HepG2 (cell line): ENCODE results near the gene ZNF341. TPM values are rescaled to one million over a fixed set of nuclear protein-coding genes. Genes with fewer than 3 reads are reported as not detected.
A peak's percentile ranks its signal among the peaks of the same experiment; 100 is the strongest.

Experiments used
- EZH2 ChIP-seq: conservative IDR thresholded peaks from 2 replicates; pipeline ENCODE4 v1.6.1; 2012; ENCODE audit warnings: mild to moderate bottlenecking, low read depth, low read length, moderate library complexity
- FOXA3 ChIP-seq: IDR thresholded peaks from 2 replicates; pipeline ENCODE4 v1.6.1; 2016; ENCODE audit warnings: missing genetic modification reagents, missing compliant biosample characterization
- FOXK2 ChIP-seq: fragments of 450-650 bp; IDR thresholded peaks from 2 replicates; pipeline ENCODE4 v1.6.1; 2016
- GATA4 ChIP-seq: sonication (generic); IDR thresholded peaks from 2 replicates; pipeline ENCODE4 v1.6.1; 2016; ENCODE audit warnings: antibody characterized with exemption, low read depth, borderline replicate concordance
- GATAD2A ChIP-seq: IDR thresholded peaks from 2 replicates; pipeline ENCODE4 v1.6.1; 2016
- ISL2 ChIP-seq: sonication (generic); formaldehyde crosslinking; IDR thresholded peaks from 2 replicates; pipeline ENCODE4 v1.5.0; 2020; ENCODE audit warnings: missing genetic modification reagents
- JARID2 ChIP-seq: sonication (generic); formaldehyde crosslinking; IDR thresholded peaks from 2 replicates; pipeline ENCODE4 v1.8.1; 2023; ENCODE audit warnings: missing genetic modification reagents, inconsistent platforms; ENCODE audit not compliant: insufficient replicate concordance
- POLR2G ChIP-seq: fragments of 200-400 bp; formaldehyde crosslinking; IDR thresholded peaks from 2 replicates; pipeline ENCODE4 v1.6.1; 2018; ENCODE audit warnings: mild to moderate bottlenecking, low read depth, low read length, moderate library complexity
- RORA ChIP-seq: sonication (generic); formaldehyde crosslinking; IDR thresholded peaks from 2 replicates; pipeline ENCODE4 v1.5.0; 2020; ENCODE audit warnings: mild to moderate bottlenecking, missing genetic modification reagents, moderate library complexity
- TOPORS ChIP-seq: sonication (generic); formaldehyde crosslinking; IDR thresholded peaks from 2 replicates; pipeline ENCODE4 v1.8.0; 2023; ENCODE audit warnings: mild to moderate bottlenecking, missing genetic modification reagents
- XBP1 ChIP-seq: sonication (generic); formaldehyde crosslinking; IDR thresholded peaks from 2 replicates; pipeline ENCODE4 v1.5.0; 2020; ENCODE audit warnings: missing genetic modification reagents
- ZNF124 ChIP-seq: sonication (generic); formaldehyde crosslinking; IDR thresholded peaks from 2 replicates; pipeline ENCODE4 v1.4.0; 2020; ENCODE audit warnings: missing genetic modification reagents
- ZNF20 ChIP-seq: sonication (generic); formaldehyde crosslinking; IDR thresholded peaks from 2 replicates; pipeline ENCODE4 v1.4.0; 2020; ENCODE audit warnings: mild to moderate bottlenecking, moderate library complexity, missing genetic modification reagents
- ZNF274 ChIP-seq: sonication (generic); formaldehyde crosslinking; IDR thresholded peaks from 2 replicates; pipeline ENCODE4 v1.5.1; 2020; ENCODE audit warnings: mild to moderate bottlenecking, missing genetic modification reagents
- ZNF616 ChIP-seq: sonication (generic); formaldehyde crosslinking; IDR thresholded peaks from 2 replicates; pipeline ENCODE4 v1.5.0; 2020; ENCODE audit warnings: low read depth, mild to moderate bottlenecking, missing genetic modification reagents
- polyA plus RNA-seq, 8 experiments: library from polyadenylated mRNA; depleted of rRNA in 3 of 8; stranded (reverse) in 7 of 8; unstranded in 1 of 8; fragments of >200 nt; fragmentation: Illumina TruSeq in 4 of 8; extraction: Trizol in 4 of 8; gene quantifications; 2 replicates each; pipeline versions ENCODE4 v1.2.1 to v1.2.3, GENCODE V29; 2011 to 2016; ENCODE audit warnings: low read depth in 4 of 8, missing spikeins in 1 of 8, mixed read lengths in 1 of 8; ENCODE audit not compliant: insufficient read depth in 1 of 8
- total RNA-seq, 5 experiments: library from RNA; depleted of rRNA; stranded (reverse); fragments of >200 nt; fragmentation: Illumina TruSeq; extraction: Trizol; gene quantifications; 2 replicates each; pipeline ENCODE4 v1.2.3, GENCODE V29; 2016; ENCODE audit warnings: low read depth in 1 of 5
- TF ChIP-seq, protein P1 (sequence below): sonication (generic); formaldehyde crosslinking; IDR thresholded peaks from 2 replicates; pipeline ENCODE4 v1.9.0; 2021; ENCODE audit warnings: missing genetic modification reagents, mild to moderate bottlenecking, borderline replicate concordance
- TF ChIP-seq, protein P2 (sequence below): sonication (generic); formaldehyde crosslinking; IDR thresholded peaks from 2 replicates; pipeline ENCODE4 v1.5.1; 2020; ENCODE audit warnings: missing genetic modification reagents, mild to moderate bottlenecking, borderline replicate concordance
- TF ChIP-seq, protein P3 (sequence below): sonication (generic); formaldehyde crosslinking; IDR thresholded peaks from 2 replicates; pipeline ENCODE4 v1.5.1; 2020; ENCODE audit warnings: mild to moderate bottlenecking, missing genetic modification reagents, moderate library complexity
- TF ChIP-seq, protein P4 (sequence below): sonication (generic); formaldehyde crosslinking; conservative IDR thresholded peaks from 2 replicates; pipeline ENCODE4 v1.4.0; 2020; ENCODE audit warnings: missing genetic modification reagents
- TF ChIP-seq, protein P5 (sequence below): sonication (generic); formaldehyde crosslinking; IDR thresholded peaks from 2 replicates; pipeline ENCODE4 v1.4.0; 2020; ENCODE audit warnings: missing genetic modification reagents
- TF ChIP-seq, protein P6 (sequence below): sonication (generic); formaldehyde crosslinking; IDR thresholded peaks from 2 replicates; pipeline ENCODE4 v1.4.0; 2020; ENCODE audit warnings: missing genetic modification reagents

The ZNF341 gene
- total and polyA plus RNA-seq, 2 of the 13 experiments (the other 11 are each of a cell fraction or from before 2014, with no cell fraction given), result 1.1 to 2.2 TPM

DNA sequence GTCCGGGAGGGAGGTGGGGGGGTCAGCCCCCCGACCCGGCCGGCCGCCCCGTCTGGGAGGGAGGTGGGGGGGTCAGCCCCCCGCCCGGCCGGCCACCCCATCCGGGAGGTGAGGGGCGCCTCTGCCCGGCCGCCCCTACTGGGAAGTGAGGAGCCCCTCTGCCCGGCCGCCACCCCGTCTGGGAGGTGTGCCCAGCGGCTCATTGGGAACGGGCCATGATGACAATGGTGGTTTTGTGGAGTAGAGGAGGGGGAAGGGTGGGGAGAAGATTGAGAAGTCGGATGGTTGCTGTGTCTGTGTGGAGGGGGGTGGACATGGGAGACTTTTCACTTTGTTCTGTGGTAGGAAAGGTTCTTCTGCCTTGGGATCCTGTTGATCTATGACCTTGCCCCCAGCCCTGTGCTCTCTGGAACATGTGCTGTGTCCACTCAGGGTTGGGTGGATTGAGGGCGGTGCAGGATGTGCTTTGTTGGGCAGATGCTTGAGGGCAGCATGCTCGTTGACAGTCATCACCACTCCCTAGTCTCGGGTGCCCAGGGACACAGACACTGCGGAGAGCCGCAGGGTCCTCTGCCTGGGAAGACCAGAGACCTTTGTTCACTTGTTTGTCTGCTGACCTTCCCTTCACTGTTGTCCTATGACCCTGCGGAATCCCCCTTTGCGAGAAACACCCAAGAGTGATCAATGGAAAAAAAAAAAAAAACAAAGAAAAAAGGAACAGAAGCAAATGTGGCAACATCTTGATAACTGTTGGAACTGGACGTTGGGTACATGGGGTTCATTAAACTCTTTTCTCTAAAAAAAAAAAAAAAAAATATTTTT, 30.0 kb upstream of the ZNF341 start (continued):
- TF ChIP-seq ZNF20 (CRISPR knock-in tag) (peak; percentile 63; the same call in 1 of the 2 replicates), GATAD2A (CRISPR knock-in tag) (peak; percentile 90), POLR2G (no peak), FOXA3 (CRISPR knock-in tag) (peak; percentile 87), RORA (CRISPR knock-in tag) (no peak), EZH2 (no peak), FOXK2 (peak; percentile 48; the same call in 1 of the 2 replicates), XBP1 (CRISPR knock-in tag) (no peak), JARID2 (no peak), TOPORS (CRISPR knock-in tag) (peak; percentile 98), ZNF274 (CRISPR knock-in tag) (peak; percentile 54; the same call in 1 of the 2 replicates), ISL2 (CRISPR knock-in tag) (peak; percentile 25; the same call in 1 of the 2 replicates), GATA4 (peak; percentile 59), ZNF124 (0 out of 2 replicates have a peak, but pooled peaks have one; percentile 71), ZNF616 (CRISPR knock-in tag) (peak; percentile 78; the same call in 1 of the 2 replicates)
- TF ChIP-seq, protein P1, sequence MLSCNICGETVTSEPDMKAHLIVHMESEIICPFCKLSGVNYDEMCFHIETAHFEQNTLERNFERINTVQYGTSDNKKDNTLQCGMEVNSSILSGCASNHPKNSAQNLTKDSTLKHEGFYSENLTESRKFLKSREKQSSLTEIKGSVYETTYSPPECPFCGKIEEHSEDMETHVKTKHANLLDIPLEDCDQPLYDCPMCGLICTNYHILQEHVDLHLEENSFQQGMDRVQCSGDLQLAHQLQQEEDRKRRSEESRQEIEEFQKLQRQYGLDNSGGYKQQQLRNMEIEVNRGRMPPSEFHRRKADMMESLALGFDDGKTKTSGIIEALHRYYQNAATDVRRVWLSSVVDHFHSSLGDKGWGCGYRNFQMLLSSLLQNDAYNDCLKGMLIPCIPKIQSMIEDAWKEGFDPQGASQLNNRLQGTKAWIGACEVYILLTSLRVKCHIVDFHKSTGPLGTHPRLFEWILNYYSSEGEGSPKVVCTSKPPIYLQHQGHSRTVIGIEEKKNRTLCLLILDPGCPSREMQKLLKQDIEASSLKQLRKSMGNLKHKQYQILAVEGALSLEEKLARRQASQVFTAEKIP (CRISPR knock-in tag), result no peak
- TF ChIP-seq, protein P2, sequence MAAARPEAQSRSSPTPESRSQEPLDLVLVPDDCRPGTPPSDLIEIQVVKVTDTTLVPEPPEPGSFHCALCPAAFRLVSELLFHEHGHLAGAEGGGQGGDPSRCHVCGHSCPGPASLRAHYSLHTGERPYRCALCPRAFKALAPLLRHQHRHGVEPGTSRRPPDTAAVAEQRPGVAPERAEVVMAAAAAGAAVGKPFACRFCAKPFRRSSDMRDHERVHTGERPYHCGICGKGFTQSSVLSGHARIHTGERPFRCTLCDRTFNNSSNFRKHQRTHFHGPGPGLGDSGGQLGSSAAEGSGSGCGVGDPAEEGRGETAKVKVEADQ (CRISPR knock-in tag), result peak; percentile 90; the same call in 1 of the 2 replicates
- TF ChIP-seq, protein P3, sequence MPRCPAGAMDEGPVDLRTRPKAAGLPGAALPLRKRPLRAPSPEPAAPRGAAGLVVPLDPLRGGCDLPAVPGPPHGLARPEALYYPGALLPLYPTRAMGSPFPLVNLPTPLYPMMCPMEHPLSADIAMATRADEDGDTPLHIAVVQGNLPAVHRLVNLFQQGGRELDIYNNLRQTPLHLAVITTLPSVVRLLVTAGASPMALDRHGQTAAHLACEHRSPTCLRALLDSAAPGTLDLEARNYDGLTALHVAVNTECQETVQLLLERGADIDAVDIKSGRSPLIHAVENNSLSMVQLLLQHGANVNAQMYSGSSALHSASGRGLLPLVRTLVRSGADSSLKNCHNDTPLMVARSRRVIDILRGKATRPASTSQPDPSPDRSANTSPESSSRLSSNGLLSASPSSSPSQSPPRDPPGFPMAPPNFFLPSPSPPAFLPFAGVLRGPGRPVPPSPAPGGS (CRISPR knock-in tag), result peak; percentile 86
- TF ChIP-seq, protein P4, sequence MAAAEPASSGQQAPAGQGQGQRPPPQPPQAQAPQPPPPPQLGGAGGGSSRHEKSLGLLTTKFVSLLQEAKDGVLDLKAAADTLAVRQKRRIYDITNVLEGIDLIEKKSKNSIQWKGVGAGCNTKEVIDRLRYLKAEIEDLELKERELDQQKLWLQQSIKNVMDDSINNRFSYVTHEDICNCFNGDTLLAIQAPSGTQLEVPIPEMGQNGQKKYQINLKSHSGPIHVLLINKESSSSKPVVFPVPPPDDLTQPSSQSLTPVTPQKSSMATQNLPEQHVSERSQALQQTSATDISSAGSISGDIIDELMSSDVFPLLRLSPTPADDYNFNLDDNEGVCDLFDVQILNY, result no peak
- TF ChIP-seq, protein P5, sequence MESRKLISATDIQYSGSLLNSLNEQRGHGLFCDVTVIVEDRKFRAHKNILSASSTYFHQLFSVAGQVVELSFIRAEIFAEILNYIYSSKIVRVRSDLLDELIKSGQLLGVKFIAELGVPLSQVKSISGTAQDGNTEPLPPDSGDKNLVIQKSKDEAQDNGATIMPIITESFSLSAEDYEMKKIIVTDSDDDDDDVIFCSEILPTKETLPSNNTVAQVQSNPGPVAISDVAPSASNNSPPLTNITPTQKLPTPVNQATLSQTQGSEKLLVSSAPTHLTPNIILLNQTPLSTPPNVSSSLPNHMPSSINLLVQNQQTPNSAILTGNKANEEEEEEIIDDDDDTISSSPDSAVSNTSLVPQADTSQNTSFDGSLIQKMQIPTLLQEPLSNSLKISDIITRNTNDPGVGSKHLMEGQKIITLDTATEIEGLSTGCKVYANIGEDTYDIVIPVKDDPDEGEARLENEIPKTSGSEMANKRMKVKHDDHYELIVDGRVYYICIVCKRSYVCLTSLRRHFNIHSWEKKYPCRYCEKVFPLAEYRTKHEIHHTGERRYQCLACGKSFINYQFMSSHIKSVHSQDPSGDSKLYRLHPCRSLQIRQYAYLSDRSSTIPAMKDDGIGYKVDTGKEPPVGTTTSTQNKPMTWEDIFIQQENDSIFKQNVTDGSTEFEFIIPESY (CRISPR knock-in tag), result peak; percentile 58
- TF ChIP-seq, protein P6, sequence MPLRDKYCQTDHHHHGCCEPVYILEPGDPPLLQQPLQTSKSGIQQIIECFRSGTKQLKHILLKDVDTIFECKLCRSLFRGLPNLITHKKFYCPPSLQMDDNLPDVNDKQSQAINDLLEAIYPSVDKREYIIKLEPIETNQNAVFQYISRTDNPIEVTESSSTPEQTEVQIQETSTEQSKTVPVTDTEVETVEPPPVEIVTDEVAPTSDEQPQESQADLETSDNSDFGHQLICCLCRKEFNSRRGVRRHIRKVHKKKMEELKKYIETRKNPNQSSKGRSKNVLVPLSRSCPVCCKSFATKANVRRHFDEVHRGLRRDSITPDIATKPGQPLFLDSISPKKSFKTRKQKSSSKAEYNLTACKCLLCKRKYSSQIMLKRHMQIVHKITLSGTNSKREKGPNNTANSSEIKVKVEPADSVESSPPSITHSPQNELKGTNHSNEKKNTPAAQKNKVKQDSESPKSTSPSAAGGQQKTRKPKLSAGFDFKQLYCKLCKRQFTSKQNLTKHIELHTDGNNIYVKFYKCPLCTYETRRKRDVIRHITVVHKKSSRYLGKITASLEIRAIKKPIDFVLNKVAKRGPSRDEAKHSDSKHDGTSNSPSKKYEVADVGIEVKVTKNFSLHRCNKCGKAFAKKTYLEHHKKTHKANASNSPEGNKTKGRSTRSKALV (CRISPR knock-in tag), result no peak
